Forelimb muscle (tissue), 1 donor: ENCODE measurements around the gene IMPG1. TPM values are rescaled to one million over a fixed set of nuclear protein-coding genes. Genes with fewer than 3 reads are reported as not detected.

ENCODE experiments used
- DNase-seq: peaks from one replicate; pipeline ENCODE4 v3.0.0-alpha.2; 2013; ENCODE audit warnings: low read depth
- polyA plus RNA-seq: library from polyadenylated mRNA; unstranded; fragments of 120-200 nt; gene quantifications from one replicate; pipeline ENCODE4 v1.2.1, GENCODE V29; 2013; ENCODE audit not compliant: insufficient read length

IMPG1 gene
- 0.48 TPM for polyA plus RNA-seq

- DNase-seq: no peak
These were observed at the start of gene IMPG1 for GRCh38 chr6:76072562-76072961. Gene IMPG1 (minus strand): TSS chr6:76072662. CDS start chr6:76072488, 174 bp downstream.

DNA sequence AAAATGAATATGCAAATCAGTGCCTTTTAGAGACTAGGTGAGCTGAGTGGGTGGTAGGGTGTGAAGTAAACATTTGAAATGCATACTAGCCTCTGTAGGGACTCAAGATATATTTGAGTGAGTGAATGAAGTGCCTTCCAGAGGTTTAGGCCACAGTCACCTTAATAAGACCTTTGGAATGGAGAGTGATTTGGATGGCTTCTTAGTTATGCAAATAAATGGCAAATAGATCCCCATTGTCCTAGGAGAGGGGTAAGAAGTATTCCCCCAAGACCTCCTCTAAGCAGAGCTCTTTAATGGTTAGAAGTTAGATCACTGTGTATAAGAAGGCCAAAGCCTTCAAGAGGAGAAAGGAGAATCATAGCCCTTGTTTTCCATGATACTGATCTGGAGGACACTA is 47.8 kb upstream of the IMPG1 start:
- DNase-seq: no peak

DNA sequence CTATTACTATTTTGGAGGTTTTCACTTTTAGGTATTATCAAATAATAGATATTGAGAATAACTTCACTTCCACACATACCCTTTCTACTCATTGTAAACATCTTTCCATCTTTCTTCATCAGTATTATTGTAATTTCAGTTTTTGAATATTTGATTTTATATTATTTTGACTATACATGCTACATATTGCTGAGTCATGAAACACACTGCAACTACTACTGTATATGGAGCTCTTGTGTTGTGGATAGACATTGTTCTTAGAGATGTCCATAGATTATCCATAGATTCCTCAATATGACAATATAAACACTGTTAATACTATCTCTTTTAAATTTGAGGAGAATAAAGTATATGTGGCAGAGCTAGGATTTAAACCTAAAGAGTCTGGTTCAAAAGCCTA is 819 bp upstream of the IMPG1 start:
- DNase-seq: no peak

- no peak for DNase-seq
These were observed 15.0 kb downstream of the IMPG1 start for GRCh38 chr6:76057469-76057868.

GRCh38 chr6:76052314-76052713 is 20.1 kb downstream of the IMPG1 start:
- no peak for DNase-seq

DNA sequence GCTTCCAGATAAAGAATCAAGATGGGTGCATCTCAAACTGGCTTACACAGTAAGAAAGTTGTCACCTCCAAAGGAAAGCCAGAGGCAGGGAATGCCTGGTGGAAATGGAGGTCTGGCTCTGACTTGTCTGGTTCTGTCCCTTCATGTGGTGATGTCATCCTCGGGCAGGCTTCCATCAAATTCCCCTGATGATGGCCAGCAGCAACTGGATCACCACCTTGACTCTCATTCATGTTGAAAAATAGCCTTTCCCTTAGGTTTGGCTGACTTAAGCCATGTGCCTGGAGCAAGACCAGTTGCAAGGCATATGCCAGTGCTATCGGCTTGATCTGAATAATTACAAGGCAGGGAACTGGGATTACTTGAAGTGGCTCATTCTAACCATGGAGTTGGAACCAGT is 28.8 kb downstream of the IMPG1 start:
- no peak for DNase-seq

DNA sequence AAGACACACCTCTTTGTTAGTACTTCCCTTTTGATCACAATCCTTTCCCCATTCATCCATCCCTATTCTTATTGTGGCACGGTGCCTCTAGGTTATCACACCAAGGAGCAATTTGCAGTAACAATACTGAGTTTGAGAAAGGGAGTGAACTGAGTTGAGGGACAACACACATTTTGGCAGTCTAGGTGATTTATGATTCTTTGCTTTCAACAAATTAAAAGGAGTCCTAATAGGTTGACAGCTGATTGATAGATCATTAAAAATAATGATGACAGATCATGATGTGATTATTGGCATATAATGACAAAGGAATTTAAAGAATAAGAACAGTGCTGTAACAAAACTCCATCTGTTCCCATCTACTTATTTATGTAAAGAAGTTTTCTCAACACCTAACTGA is 36.7 kb downstream of the IMPG1 start:
- DNase-seq: no peak

DNA sequence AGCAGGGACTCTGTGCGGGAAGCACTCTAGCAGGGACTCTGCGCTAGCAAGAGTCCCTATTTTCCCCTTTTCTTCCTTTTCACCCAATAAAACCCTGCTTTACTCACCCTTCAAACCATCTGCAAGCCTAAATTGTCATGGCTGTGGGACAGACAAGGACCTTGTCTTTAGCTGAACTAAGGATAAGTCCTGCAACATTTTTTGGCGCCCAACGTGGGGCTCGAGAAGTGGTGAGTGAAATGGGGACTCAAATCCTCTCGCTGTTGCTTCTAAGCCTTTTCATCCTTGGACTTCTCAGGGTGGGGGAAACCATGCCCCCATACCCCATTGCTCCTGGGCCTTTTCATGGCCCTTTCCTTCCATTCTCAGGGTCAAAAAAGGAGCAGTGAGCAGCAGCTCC is 46.4 kb downstream of the IMPG1 start:
- DNase-seq: no peak

- DNase-seq: no peak
These were observed 57.6 kb downstream of the IMPG1 start for GRCh38 chr6:76014626-76015530.

- DNase-seq: no peak
These were observed 68.3 kb downstream of the IMPG1 start for GRCh38 chr6:76004202-76004601.

GRCh38 chr6:76003686-76004085 is 68.8 kb downstream of the IMPG1 start:
- DNase-seq: no peak

- no peak for DNase-seq
These were observed 69.3 kb downstream of the IMPG1 start for GRCh38 chr6:76003113-76003512.

DNA sequence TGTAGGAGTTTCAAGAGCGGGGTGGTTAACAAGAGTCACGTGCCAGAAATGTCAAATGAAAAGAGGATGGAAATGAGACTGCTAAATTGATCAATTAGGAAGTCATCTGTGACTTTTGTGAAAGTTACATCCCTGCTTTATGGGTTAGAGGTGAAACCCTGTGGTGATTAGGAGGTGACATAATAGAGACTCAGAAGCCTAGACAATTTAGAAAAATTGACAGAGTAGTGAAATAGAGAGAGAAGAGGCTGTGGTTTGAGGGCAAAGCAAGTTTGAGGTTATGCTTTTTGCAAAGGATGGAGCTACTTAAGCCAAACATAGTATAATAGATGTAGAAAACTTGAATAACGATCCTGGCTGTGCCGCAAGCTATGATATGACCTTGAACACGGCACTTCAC is 71.8 kb downstream of the IMPG1 start:
- no peak for DNase-seq

GRCh38 chr6:75997696-75998095 is 74.8 kb downstream of the IMPG1 start:
- no peak for DNase-seq

DNA sequence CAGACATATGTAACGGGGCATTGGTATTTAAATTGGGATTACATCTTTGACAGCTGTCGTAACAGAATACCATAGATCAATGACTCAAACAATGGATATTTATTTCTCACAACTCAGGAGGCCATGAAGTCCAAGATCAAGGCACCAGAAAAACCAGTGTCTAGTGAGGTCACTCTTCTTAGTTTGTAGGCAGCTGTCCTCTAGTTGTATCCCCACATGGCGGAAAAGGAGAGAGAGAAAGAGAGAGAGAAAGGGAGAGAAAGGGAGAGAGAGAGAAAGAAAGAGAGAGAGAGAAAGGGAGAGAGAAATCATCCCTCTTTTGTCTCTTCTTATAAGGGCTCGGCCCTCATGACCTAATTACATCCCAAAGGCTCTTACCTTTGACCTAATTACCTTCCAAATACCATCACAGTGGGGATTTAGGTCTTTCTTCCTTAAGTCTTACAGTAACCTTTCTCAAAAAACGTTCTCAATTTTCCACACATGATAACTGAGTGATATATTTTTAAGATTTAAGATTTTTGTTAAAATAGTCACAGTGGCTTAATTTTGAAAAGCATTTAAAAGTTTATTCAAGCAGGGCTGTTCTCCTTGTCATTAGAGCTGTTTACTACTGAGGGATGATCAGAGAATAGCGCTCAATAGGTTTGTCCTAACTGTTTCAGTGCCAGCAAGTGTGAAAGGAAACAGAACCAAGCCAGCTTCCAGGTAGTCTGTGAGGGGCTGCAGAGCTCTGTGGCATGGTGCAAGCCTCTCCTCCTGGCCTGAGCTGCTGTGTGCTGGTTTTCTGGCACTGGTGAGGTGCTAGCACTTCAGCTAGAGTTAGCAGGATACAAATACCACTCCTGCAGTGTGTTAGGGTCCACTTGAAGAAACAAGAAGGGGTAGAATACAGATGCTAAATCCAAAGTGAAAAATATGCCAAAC is 79.0 kb downstream of the IMPG1 start:
- no peak for DNase-seq

- no peak for DNase-seq
These were observed 80.5 kb downstream of the IMPG1 start for GRCh38 chr6:75991941-75992340.

- DNase-seq: no peak
These were observed 85.5 kb downstream of the IMPG1 start for GRCh38 chr6:75986935-75987334.

- no peak for DNase-seq
These were observed 96.6 kb downstream of the IMPG1 start for GRCh38 chr6:75975904-75976303.

GRCh38 chr6:75970093-75970492 is 102.4 kb downstream of the IMPG1 start:
- no peak for DNase-seq

DNA sequence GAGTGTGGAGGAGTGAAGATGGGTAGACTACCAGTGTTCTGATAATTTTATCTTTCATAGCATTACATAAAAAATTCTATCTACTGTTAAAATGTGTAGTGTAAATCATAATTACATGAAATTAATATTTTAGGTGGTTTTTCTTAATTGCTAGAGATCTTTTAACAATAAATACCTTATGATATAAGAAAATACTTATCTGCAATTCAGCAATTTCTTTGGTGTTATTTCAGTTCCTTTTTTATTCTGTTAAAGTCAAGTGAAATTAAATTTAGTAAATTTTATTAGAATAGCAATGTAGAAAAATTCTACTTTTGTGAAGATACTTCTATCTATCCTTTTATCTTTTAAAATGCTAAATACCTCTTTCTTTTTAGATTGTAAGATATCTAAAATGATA is 104.3 kb downstream of the IMPG1 start:
- no peak for DNase-seq

DNA sequence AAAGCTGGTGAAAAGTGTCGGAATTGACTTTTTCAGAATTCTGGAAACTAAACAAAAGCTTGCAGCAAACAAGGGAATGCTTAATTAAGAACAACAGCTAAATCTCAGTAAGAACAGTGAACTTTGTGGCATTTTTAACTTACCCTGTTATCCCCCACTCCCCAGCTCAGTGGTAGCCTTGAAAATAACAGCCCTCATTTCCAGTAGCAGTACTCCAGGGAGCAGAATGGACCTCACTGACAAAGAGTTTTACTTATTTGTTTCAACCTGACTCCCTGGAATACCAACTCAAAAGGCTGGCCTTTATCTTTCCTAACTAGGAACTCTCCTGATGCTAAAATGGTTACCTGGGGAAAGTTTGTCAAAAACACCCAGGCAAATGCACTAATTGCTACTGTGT is 108.9 kb downstream of the IMPG1 start:
- DNase-seq: no peak

DNA sequence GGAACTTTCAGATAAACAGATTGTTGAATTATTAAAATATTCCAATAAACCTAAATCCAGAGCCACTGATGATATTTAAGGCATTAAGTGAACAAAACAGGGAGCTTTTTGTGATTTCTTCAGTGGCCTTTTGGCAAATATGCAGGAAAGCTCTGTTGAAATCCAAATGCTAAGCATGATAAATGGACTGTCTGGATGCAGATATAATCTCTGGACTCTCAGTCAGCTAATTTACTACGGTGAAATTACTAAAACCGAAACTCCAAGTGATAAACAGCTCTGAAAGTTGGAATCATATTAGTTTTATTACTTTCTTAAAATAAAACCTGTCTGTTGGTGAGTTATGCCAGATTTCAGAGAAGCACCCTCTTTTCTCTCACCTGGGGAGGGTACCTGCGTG is 120.3 kb downstream of the IMPG1 start:
- DNase-seq: no peak

GRCh38 chr6:75947935-75948334 is 124.5 kb downstream of the IMPG1 start:
- DNase-seq: no peak
